SU-DHL-6 (cell line): Measurements from ENCODE around the gene OR4E2.

Experiments used
- H2AFZ ChIP-seq: fragments of 200-600 bp; sonication (generic); 2 replicates; pipeline ENCODE4 v1.6.1; 2014; ENCODE audit warnings: low read depth, mild to moderate bottlenecking, moderate library complexity, mixed read lengths, antibody characterized with exemption, low read length; ENCODE audit not compliant: severe bottlenecking
- H3F3A ChIP-seq: fragments of 200-600 bp; shearing (Covaris generic); 2 replicates; pipeline ENCODE4 v1.6.0; 2016; ENCODE audit warnings: antibody characterized with exemption, mild to moderate bottlenecking; ENCODE audit not compliant: insufficient read depth
- H3K27ac ChIP-seq: fragments of 200-600 bp; sonication (generic); 2 replicates; pipeline ENCODE4 v1.5.1; 2016; ENCODE audit warnings: low read depth, mild to moderate bottlenecking, low read length, moderate library complexity, mixed read lengths
- H3K27me3 ChIP-seq: fragments of 200-600 bp; sonication (generic), shearing (Covaris generic); 2 replicates; pipeline ENCODE4 v1.6.0; 2014; ENCODE audit warnings: mild to moderate bottlenecking, low read length
- H3K36me3 ChIP-seq: fragments of 200-600 bp; sonication (generic); 2 replicates; pipeline ENCODE4 v1.6.1; 2014; ENCODE audit warnings: mild to moderate bottlenecking, low read length, mixed read lengths
- H3K4me2 ChIP-seq: fragments of 300-600, 200-600 bp; shearing (Covaris generic), sonication (generic); 2 replicates; pipeline ENCODE4 v1.6.0; 2014; ENCODE audit warnings: low read length, low read depth, mild to moderate bottlenecking; ENCODE audit not compliant: poor library complexity, severe bottlenecking
- H3K4me3 ChIP-seq: fragments of 200-600 bp; sonication (generic); 2 replicates; pipeline ENCODE4 v1.5.1; 2014; ENCODE audit warnings: antibody characterized with exemption, low read length, mild to moderate bottlenecking, mixed read lengths; ENCODE audit not compliant: insufficient read depth, poor library complexity, severe bottlenecking
- H3K79me2 ChIP-seq: fragments of 200-600 bp; sonication (generic); 2 replicates; pipeline ENCODE4 v1.6.1; 2014; ENCODE audit warnings: mild to moderate bottlenecking, low read length, moderate library complexity; ENCODE audit not compliant: insufficient read depth
- H3K9ac ChIP-seq: fragments of 200-600 bp; sonication (generic); 2 replicates; pipeline ENCODE4 v1.7.0; 2014; ENCODE audit warnings: mild to moderate bottlenecking, low read length
- H3K9me2 ChIP-seq: fragments of 200-600 bp; sonication (generic); replicated peaks from 2 replicates; pipeline ENCODE4 v1.6.1; 2014; ENCODE audit warnings: low read length; ENCODE audit not compliant: insufficient read depth
- H3K9me3 ChIP-seq: fragments of 200-600 bp; sonication (generic); 2 replicates; pipeline ENCODE4 v1.6.1; 2014; ENCODE audit warnings: low read length, mixed read lengths; ENCODE audit not compliant: insufficient read depth
- H4K20me1 ChIP-seq: fragments of 200-600 bp; sonication (generic); 2 replicates; pipeline ENCODE4 v1.6.1; 2014; ENCODE audit warnings: low read depth, mild to moderate bottlenecking, antibody characterized with exemption, low read length, moderate library complexity, mixed read lengths
- EZH2phosphoT487 ChIP-seq: fragments of 200-600 bp; sonication (generic), shearing (Covaris generic); conservative IDR thresholded peaks from 2 replicates; pipeline ENCODE4 v1.6.1; 2018; ENCODE audit warnings: mild to moderate bottlenecking, antibody characterized with exemption, low read length, moderate library complexity, mixed read lengths
- TF ChIP-seq, protein P1 (sequence below): fragments of 200-600 bp; sonication (generic); IDR thresholded peaks from one replicate; pipeline ENCODE4 v1.5.1; 2017; ENCODE audit warnings: antibody characterized with exemption, mild to moderate bottlenecking, low read length, moderate library complexity; ENCODE audit not compliant: insufficient read depth, poor library complexity, severe bottlenecking

The OR4E2 gene

DNA sequence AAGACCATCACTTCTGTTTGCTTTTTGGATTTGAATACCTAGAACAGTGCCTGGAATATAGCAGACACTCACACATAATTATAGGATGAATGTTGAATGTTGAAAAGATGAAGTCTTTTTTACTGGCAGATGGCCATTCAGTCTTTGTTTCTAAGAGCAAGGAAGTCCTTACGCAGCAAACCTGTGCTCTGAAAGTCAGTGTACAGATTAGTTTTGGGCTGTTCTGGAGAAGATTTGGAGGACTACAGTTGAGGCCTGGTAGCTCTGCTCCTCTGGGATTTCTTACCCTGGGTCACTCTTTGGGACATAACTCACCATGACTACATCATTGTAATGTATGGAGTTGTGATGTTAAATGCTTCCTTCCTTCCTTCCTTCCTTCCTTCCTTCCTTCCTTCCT is 3.3 kb downstream of the OR4E2 start:
- no peak overlapping the region for H3K9ac ChIP-seq
- no peaks in the 10 kb centered on the region for H3K9me3 ChIP-seq
- no peaks in the 10 kb centered on the region for H4K20me1 ChIP-seq
- H3F3A ChIP-seq = no peaks in the 10 kb centered on the region
- H3K4me3 ChIP-seq = no peak overlapping the region
- no peak for TF ChIP-seq EZH2phosphoT487
- TF ChIP-seq, protein P1, sequence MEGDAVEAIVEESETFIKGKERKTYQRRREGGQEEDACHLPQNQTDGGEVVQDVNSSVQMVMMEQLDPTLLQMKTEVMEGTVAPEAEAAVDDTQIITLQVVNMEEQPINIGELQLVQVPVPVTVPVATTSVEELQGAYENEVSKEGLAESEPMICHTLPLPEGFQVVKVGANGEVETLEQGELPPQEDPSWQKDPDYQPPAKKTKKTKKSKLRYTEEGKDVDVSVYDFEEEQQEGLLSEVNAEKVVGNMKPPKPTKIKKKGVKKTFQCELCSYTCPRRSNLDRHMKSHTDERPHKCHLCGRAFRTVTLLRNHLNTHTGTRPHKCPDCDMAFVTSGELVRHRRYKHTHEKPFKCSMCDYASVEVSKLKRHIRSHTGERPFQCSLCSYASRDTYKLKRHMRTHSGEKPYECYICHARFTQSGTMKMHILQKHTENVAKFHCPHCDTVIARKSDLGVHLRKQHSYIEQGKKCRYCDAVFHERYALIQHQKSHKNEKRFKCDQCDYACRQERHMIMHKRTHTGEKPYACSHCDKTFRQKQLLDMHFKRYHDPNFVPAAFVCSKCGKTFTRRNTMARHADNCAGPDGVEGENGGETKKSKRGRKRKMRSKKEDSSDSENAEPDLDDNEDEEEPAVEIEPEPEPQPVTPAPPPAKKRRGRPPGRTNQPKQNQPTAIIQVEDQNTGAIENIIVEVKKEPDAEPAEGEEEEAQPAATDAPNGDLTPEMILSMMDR = no peak
- no peaks in the 10 kb centered on the region for H3K36me3 ChIP-seq
- no peak overlapping the region for H2AFZ ChIP-seq
- no peak overlapping the region for H3K4me2 ChIP-seq
- H3K27ac ChIP-seq = no peak overlapping the region
- H3K27me3 ChIP-seq = no peaks in the 10 kb centered on the region
- H3K9me2 ChIP-seq = no peaks in the 10 kb centered on the region
- no peaks in the 10 kb centered on the region for H3K79me2 ChIP-seq

DNA sequence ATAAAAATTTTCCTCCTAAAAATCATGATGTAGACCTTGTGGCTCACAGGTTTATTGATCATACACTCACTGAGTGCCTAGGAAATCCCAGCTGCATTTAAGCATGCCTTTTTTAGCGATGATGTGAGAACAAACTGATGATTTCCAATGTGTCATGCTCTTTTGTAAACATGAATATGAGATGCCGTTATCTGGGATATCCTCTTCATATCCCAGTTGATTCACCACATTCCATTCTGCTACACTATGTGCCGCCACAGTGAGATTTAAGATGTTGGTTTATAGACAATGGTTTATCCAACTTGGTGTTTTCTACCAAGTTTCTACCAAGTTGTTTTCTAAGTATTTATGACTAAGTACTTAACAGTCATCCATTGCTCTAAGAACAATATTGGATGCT is 14.7 kb downstream of the OR4E2 start:
- Histone ChIP-seq H3K4me2 (no peak overlapping the region), H3K27ac (no peak overlapping the region), H3K9me3 (no peaks in the 10 kb centered on the region), H4K20me1 (no peaks in the 10 kb centered on the region), H3K27me3 (no peaks in the 10 kb centered on the region), H3K79me2 (no peaks in the 10 kb centered on the region), H3K9me2 (no peaks in the 10 kb centered on the region), H3K36me3 (no peaks in the 10 kb centered on the region), H3K9ac (no peak overlapping the region), H2AFZ (no peak overlapping the region), H3F3A (no peaks in the 10 kb centered on the region), H3K4me3 (no peak overlapping the region)
- TF ChIP-seq EZH2phosphoT487 = no peak
- TF ChIP-seq, protein P1 = no peak

DNA sequence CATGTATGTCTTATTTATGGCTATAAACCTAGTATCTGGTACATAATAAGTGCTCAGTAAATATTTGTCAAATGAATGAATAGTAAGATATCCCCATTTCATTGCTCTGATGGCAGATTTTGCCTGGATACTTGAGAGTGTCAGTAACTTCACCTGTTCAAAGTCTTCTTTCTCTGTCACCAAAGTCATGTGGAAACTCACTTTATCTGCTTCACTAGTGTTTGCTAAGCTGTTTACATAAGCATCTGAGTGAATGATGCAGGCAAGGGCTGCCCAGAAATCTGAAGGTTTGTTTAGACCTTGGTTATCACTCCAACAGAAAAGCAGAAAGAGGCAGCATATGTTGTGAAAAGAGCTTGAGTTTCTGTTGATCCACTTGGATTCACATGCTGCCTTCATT is 15.6 kb downstream of the OR4E2 start:
- Histone ChIP-seq H3K9ac (no peak overlapping the region), H3K27ac (no peak overlapping the region)

More for the DNA sequence above, 15.6 kb downstream of the OR4E2 start:
- no peak for TF ChIP-seq EZH2phosphoT487
- TF ChIP-seq, protein P1 = no peak
- Histone ChIP-seq H3K4me3 (no peak overlapping the region), H3F3A (no peaks in the 10 kb centered on the region), H3K9me2 (no peaks in the 10 kb centered on the region), H3K79me2 (no peaks in the 10 kb centered on the region), H2AFZ (no peak overlapping the region), H4K20me1 (no peaks in the 10 kb centered on the region), H3K36me3 (no peaks in the 10 kb centered on the region), H3K4me2 (no peak overlapping the region), H3K27me3 (no peaks in the 10 kb centered on the region), H3K9me3 (no peaks in the 10 kb centered on the region)
